IPS-20b (cell line): ENCODE data around the gene NLRC5.

Experiments
- H3K27ac ChIP-seq: one replicate; pipeline ENCODE4 v1.5.1; 2013; ENCODE audit warnings: low read length
- H3K27me3 ChIP-seq: 2 replicates; pipeline ENCODE4 v1.6.1; 2013; ENCODE audit warnings: mild to moderate bottlenecking, low read length, inconsistent platforms; ENCODE audit not compliant: insufficient read depth
- H3K36me3 ChIP-seq: 2 replicates; pipeline ENCODE4 v1.6.1; 2013; ENCODE audit warnings: low read depth, mild to moderate bottlenecking, inconsistent platforms, low read length, moderate library complexity; ENCODE audit not compliant: insufficient read depth
- H3K4me1 ChIP-seq: 2 replicates; pipeline ENCODE4 v1.6.1; 2013; ENCODE audit warnings: mild to moderate bottlenecking, control low read depth, inconsistent platforms, low read length, moderate library complexity; ENCODE audit not compliant: insufficient read depth
- H3K4me3 ChIP-seq: 2 replicates; pipeline ENCODE4 v1.5.1; 2013; ENCODE audit warnings: mild to moderate bottlenecking, low read length, inconsistent platforms
- H3K9ac ChIP-seq: 2 replicates; pipeline ENCODE4 v1.6.1; 2013; ENCODE audit warnings: low read depth, mild to moderate bottlenecking, inconsistent platforms, low read length, moderate library complexity
- H3K9me3 ChIP-seq: 2 replicates; pipeline ENCODE4 v1.6.1; 2013; ENCODE audit warnings: mild to moderate bottlenecking, low read depth, low read length, inconsistent platforms; ENCODE audit not compliant: insufficient read depth

NLRC5 gene

DNA sequence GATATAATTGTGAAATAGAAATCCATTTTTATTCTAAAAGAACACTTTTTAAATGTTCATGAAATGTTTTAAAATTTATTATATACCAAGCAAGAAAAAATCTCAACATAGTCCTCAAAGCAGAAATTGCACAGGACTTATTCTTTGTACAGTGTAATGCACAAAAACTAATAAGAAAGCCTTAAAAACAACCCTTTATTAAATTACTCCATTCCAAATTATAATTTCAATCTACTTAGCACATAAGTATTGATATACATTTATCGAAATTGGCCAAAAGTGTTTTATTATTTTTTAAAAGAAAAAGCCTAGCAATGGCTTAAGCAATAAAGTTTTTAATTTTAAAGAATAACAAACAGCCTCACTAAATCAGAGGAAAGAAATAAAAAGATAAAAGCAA, 19.1 kb downstream of the NLRC5 start:
- no peaks in the 10 kb centered on the region for H3K4me1 ChIP-seq
- no peaks in the 10 kb centered on the region for H3K27me3 ChIP-seq
- H3K9me3 ChIP-seq = no peaks in the 10 kb centered on the region
- no peak overlapping the region for H3K27ac ChIP-seq
- H3K4me3 ChIP-seq = no peak overlapping the region
- no peaks in the 10 kb centered on the region for H3K36me3 ChIP-seq
- no peak overlapping the region for H3K9ac ChIP-seq

DNA sequence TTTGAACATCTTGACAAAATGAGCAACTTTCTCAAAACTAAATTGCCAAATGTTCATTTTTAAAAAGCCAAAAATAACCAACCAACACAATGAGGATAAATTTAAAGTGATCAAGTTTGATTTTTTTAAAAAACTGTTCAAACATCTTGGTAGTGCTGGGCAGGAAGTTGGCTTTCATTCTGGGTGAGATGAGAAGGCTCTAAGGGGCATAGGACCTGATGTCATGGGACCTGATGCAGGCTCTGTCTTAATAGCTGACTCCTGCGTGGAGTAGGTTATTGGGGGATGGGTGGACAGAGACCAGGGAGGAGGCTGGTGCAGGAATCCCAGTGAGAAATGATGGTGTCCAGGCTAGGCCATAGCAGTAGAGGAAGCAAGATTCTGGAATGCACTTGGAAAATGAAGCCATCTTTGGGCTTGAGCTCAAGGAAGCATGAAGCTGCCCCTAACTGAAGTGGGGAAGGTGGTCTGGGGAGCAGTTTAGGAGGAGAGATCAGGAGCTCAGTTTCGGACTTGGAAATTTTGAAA, 20.4 kb downstream of the NLRC5 start:
- Histone ChIP-seq H3K4me1 (no peaks in the 10 kb centered on the region), H3K9ac (no peak overlapping the region), H3K4me3 (no peak overlapping the region), H3K27ac (no peak overlapping the region), H3K27me3 (no peaks in the 10 kb centered on the region), H3K9me3 (no peaks in the 10 kb centered on the region), H3K36me3 (no peaks in the 10 kb centered on the region)

DNA sequence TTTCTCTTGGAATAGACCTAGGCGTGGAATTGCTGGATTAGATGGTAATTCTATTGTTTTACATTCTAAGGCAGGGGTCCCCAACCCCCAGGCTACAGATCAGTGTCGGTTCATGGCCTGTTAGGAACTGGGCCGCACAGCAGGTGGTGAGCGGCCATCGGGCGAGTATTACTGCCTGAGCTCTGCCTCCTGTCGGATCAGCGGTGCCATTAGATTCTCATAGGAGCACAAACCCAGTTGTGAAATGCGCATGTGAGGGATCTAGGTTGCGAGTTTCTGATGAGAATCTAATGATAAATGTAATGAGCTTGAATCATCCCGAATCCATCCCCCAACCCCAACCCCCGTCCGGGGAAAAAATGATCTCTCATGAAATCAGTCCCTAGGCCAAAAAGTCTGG, 23.0 kb downstream of the NLRC5 start:
- no peaks in the 10 kb centered on the region for H3K4me1 ChIP-seq
- H3K9ac ChIP-seq = no peak overlapping the region
- H3K36me3 ChIP-seq = no peaks in the 10 kb centered on the region
- H3K9me3 ChIP-seq = no peaks in the 10 kb centered on the region
- H3K27me3 ChIP-seq = no peaks in the 10 kb centered on the region
- no peak overlapping the region for H3K27ac ChIP-seq
- H3K4me3 ChIP-seq = no peak overlapping the region

DNA sequence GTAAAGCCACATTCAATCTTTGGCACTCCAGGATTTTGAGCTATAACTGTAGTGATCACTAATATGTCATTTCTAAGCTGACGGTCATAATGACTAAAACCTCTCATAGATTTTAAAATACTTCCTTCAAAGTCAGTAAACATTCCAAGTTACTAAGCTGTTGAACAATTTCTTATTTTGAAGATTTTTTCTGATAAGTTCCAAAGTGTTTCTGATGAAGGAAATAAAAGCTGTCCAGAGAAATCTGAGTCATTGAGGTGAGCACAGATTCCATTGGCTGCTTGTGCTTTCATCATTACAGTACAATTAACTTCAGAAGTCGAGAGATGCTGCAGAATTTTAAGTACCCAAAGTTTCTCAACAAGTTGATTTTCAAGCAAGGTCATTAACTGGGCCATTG, 23.9 kb downstream of the NLRC5 start:
- Histone ChIP-seq H3K9me3 (no peaks in the 10 kb centered on the region), H3K27ac (no peak overlapping the region), H3K36me3 (no peaks in the 10 kb centered on the region), H3K27me3 (no peaks in the 10 kb centered on the region), H3K4me3 (no peak overlapping the region), H3K9ac (no peak overlapping the region), H3K4me1 (no peaks in the 10 kb centered on the region)

DNA sequence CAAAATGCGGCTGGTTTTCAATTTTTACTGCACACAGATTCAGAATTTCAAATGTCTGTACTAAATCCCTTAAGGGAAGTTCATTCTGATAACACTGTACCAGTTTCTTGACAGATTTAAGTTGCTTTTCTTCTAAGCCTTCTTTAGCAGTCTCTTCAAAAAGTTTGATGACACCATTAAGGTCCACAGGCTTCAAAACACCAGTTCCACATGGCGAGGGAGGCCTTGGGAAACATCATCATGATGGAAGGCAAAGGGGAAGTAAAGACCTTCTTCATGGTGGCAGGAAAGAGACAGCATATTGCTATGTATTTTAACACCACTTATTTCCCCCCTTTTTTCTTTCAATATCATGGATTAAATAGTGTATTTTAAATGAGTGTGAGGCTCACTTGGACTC, 24.5 kb downstream of the NLRC5 start:
- Histone ChIP-seq H3K9me3 (no peaks in the 10 kb centered on the region), H3K36me3 (no peaks in the 10 kb centered on the region), H3K27ac (no peak overlapping the region), H3K4me3 (no peak overlapping the region), H3K27me3 (no peaks in the 10 kb centered on the region), H3K4me1 (no peaks in the 10 kb centered on the region), H3K9ac (no peak overlapping the region)

DNA sequence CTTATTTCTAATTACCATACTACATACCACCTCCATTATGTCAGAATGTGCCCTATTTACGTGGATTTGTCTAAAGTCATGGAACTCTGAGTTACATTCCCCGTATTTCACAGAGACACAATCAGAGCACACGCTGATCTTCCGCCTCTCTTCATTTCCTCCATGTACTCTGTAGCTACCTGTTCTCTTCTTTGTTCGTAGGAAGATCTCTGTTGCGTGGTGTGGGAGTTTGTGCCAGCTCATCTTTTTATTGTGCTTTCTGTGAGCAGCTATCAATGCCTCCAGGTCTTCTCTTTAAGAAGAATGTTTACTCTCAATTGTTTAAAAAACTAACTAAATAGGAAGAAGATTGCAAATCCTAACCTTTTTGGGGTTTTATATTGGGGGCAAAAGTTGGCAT, 26.9 kb downstream of the NLRC5 start:
- Histone ChIP-seq H3K4me3 (no peak overlapping the region), H3K9me3 (no peaks in the 10 kb centered on the region), H3K27me3 (no peaks in the 10 kb centered on the region), H3K36me3 (no peaks in the 10 kb centered on the region), H3K27ac (no peak overlapping the region), H3K9ac (no peak overlapping the region), H3K4me1 (no peaks in the 10 kb centered on the region)

DNA sequence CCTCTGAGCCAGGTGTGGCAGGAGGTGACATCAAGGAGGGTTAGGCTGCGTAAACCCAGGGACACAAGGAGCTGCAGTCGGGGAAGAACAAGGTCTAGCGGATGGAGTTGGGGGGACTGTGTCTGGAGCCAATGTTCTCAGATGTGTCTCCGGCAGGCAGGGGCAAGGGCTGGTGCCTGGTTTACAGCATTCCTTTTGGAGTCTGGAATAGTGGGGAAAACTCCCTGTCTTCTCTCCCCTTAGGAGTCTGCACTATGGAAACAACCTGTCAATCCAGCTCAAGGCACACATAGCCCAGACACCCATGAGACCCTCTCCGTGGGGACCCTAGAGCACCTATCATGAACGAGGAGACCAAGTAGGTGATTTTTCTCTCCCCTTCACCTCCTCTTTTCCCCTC, 27.5 kb downstream of the NLRC5 start:
- Histone ChIP-seq H3K36me3 (no peaks in the 10 kb centered on the region), H3K4me1 (no peaks in the 10 kb centered on the region), H3K9me3 (no peaks in the 10 kb centered on the region)

DNA sequence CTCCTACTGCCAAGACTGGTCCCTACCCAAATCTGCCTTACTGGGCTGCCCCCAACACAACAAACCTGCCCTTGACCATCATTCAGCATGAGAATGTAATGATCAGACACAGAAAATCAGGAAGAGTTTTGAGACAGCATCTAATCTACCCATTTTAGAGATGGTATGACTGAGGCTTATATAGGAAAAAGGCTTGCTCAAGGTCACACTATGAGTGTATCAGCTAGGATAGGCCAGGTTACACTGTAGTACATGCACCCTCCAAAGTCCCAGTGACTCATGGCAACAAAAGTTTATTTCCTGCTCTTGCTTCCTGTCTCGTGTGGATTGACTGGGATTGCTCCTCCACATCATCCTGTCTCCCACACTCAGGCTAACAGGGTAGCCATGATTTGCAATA, 27.9 kb downstream of the NLRC5 start:
- no peaks in the 10 kb centered on the region for H3K4me1 ChIP-seq
- no peaks in the 10 kb centered on the region for H3K36me3 ChIP-seq
- H3K4me3 ChIP-seq = no peak overlapping the region
- no peaks in the 10 kb centered on the region for H3K9me3 ChIP-seq
- H3K27me3 ChIP-seq = no peaks in the 10 kb centered on the region
- no peak overlapping the region for H3K9ac ChIP-seq
- no peak overlapping the region for H3K27ac ChIP-seq

More for the DNA sequence above, 27.5 kb downstream of the NLRC5 start:
- Histone ChIP-seq H3K4me3 (no peak overlapping the region), H3K27ac (no peak overlapping the region), H3K9ac (no peak overlapping the region), H3K27me3 (no peaks in the 10 kb centered on the region)

DNA sequence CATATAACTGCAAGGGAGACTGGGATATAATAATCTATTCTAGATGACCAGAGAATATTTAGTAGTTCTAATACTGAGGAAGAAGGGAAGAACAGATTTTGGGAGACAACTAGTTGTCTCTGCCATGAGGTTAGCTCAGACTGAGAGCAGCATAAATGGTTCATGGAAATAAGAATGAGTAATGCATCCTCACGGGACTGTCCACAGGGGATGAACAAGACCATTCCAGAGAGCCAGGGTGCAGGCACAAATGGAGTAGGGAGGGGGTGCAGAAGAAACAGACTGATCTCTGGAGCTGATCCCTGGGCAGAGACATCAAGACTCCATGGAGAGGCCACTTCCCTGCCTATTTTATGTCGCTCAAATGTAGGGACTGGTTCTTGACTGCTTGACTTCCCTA, 30.4 kb downstream of the NLRC5 start:
- Histone ChIP-seq H3K4me1 (no peaks in the 10 kb centered on the region), H3K4me3 (no peak overlapping the region)

DNA sequence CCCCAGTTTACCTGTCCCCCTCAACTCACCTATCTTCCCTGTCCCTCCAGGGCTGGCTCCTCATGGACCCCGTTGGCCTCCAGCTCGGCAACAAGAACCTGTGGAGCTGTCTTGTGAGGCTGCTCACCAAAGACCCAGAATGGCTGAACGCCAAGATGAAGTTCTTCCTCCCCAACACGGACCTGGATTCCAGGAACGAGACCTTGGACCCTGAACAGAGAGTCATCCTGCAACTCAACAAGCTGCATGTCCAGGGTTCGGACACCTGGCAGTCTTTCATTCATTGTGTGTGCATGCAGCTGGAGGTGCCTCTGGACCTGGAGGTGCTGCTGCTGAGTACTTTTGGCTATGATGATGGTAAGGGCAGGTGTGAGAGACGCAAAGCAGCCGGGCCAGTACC, 31.3 kb downstream of the NLRC5 start:
- no peaks in the 10 kb centered on the region for H3K36me3 ChIP-seq
- no peak overlapping the region for H3K9ac ChIP-seq

More for the DNA sequence above, 30.4 kb downstream of the NLRC5 start:
- H3K27me3 ChIP-seq = no peaks in the 10 kb centered on the region
- H3K9me3 ChIP-seq = no peaks in the 10 kb centered on the region
- no peak overlapping the region for H3K9ac ChIP-seq
- no peak overlapping the region for H3K27ac ChIP-seq
- H3K36me3 ChIP-seq = no peaks in the 10 kb centered on the region

DNA sequence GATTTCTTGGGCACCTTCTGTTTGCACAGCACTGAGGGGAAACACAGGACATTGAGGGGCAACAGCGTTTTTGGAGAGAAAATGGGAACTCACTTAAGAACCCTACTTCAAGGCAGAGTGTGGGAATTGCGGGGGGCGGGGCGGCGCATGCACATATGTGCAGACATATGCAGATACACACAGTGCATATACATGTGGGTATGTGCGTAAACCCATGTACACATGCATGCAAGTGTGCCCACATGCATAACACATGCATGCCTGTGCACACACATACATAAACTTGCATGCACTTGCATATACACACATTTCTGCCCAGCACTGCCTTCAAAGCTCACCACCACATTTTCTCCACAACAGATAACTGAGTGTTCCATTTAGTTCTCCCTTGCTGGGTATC, 32.4 kb downstream of the NLRC5 start:
- Histone ChIP-seq H3K9ac (no peak overlapping the region), H3K27ac (no peak overlapping the region), H3K4me3 (no peak overlapping the region), H3K4me1 (no peaks in the 10 kb centered on the region), H3K9me3 (no peaks in the 10 kb centered on the region), H3K36me3 (no peaks in the 10 kb centered on the region), H3K27me3 (no peaks in the 10 kb centered on the region)

More for the DNA sequence above, 31.3 kb downstream of the NLRC5 start:
- Histone ChIP-seq H3K27ac (no peak overlapping the region), H3K4me3 (no peak overlapping the region), H3K9me3 (no peaks in the 10 kb centered on the region), H3K4me1 (no peaks in the 10 kb centered on the region), H3K27me3 (no peaks in the 10 kb centered on the region)

DNA sequence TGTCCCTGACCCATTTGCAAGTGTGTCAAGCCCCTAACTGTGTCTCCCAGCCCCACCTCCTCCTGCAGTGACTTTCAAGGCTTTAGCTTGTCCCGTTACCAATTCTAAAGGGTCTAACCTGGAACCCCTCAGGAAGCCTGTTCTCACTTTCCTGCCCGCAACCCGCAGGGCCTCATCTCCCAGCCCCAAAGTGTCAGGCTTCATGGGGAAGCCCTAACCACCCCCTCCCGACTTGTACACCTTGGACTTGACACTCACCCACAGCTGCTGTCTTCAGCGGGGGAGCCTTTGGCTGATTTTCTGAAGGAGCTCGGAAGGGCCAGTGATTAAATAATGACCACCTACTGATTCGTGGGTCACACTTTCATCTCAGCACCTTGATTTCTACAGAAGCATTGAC, 33.1 kb downstream of the NLRC5 start:
- H3K9me3 ChIP-seq = no peaks in the 10 kb centered on the region
- H3K27ac ChIP-seq = no peak overlapping the region
- no peaks in the 10 kb centered on the region for H3K27me3 ChIP-seq
- no peaks in the 10 kb centered on the region for H3K36me3 ChIP-seq
- H3K4me1 ChIP-seq = no peaks in the 10 kb centered on the region
- no peak overlapping the region for H3K4me3 ChIP-seq
- H3K9ac ChIP-seq = no peak overlapping the region
